HEK293 (cell line): ENCODE measurements around the gene TNKS1BP1.

Source experiments
- CTCF ChIA-PET: fragments of 350-600 bp; formaldehyde crosslinking; extraction: SDS; loops from one replicate; lab custom pipeline; 2021; ENCODE audit warnings: antibody characterized with exemption; lab: Yijun Ruan, JAX
- POLR2A ChIA-PET: fragments of 300-600 bp; formaldehyde crosslinking; extraction: SDS; loops from one replicate; lab custom pipeline; 2020; ENCODE audit warnings: antibody characterized with exemption, inconsistent platforms; lab: Yijun Ruan, JAX
- H3K27ac ChIP-seq: fragments of 200-500 bp; sonication (Bioruptor generic); 2 replicates; pipeline ENCODE4 v1.5.1; 2014; ENCODE audit warnings: low read depth, low read length, control low read depth, inconsistent platforms; ENCODE audit errors: extremely low read depth
- H3K36me3 ChIP-seq, 2 experiments: fragments of 200-500 bp in 1 of 2; sonication (Bioruptor generic) in 1 of 2; 1 replicate in 1 of 2; 2 replicates in 1 of 2; pipeline ENCODE4 v1.5.1; 2014 to 2017; ENCODE audit warnings: inconsistent platforms in 2 of 2, low read length in 2 of 2; ENCODE audit not compliant: control insufficient read depth in 2 of 2, insufficient read depth in 1 of 2
- H3K4me1 ChIP-seq: fragments of 200-500 bp; sonication (Bioruptor generic); 2 replicates; pipeline ENCODE4 v1.5.1; 2014; ENCODE audit warnings: mild to moderate bottlenecking, low read length, inconsistent platforms; ENCODE audit not compliant: control insufficient read depth, insufficient read depth
- H3K4me3 ChIP-seq: 2 replicates; pipeline ENCODE4 v1.5.1; 2011; ENCODE audit warnings: low read depth, mild to moderate bottlenecking, control low read depth, low read length, moderate library complexity
- H3K9me3 ChIP-seq: fragments of 200-500 bp; sonication (Bioruptor generic); 2 replicates; pipeline ENCODE4 v1.5.1; 2014; ENCODE audit warnings: low read depth, low read length, inconsistent platforms; ENCODE audit not compliant: control insufficient read depth, insufficient read depth
- FEZF1 ChIP-seq: fragments of 450-650 bp; formaldehyde crosslinking; IDR thresholded peaks from 2 replicates; pipeline ENCODE4 v1.5.1; 2016; ENCODE audit warnings: missing biosample characterization, missing genetic modification characterization
- KLF16 ChIP-seq: fragments of 450-650 bp; formaldehyde crosslinking; IDR thresholded peaks from 2 replicates; pipeline ENCODE4 v1.5.1; 2017; ENCODE audit warnings: missing biosample characterization, missing genetic modification characterization
- MYNN ChIP-seq: fragments of 450-650 bp; formaldehyde crosslinking; IDR thresholded peaks from 2 replicates; pipeline ENCODE4 v1.5.1; 2016; ENCODE audit warnings: missing biosample characterization, missing genetic modification characterization, borderline replicate concordance
- MZF1 ChIP-seq: fragments of 450-650 bp; formaldehyde crosslinking; IDR thresholded peaks from 2 replicates; pipeline ENCODE4 v1.5.1; 2017; ENCODE audit warnings: missing biosample characterization, missing genetic modification characterization, borderline replicate concordance
- RBAK ChIP-seq: fragments of 450-650 bp; formaldehyde crosslinking; IDR thresholded peaks from 2 replicates; pipeline ENCODE4 v1.5.1; 2016; ENCODE audit warnings: missing biosample characterization, missing genetic modification characterization
- SCRT2 ChIP-seq: fragments of 450-650 bp; formaldehyde crosslinking; IDR thresholded peaks from 2 replicates; pipeline ENCODE4 v1.5.1; 2016; ENCODE audit warnings: missing biosample characterization, missing genetic modification characterization
- ZBTB17 ChIP-seq: fragments of 450-650 bp; formaldehyde crosslinking; IDR thresholded peaks from 2 replicates; pipeline ENCODE4 v1.5.1; 2016; ENCODE audit warnings: missing biosample characterization, missing genetic modification characterization
- ZNF138 ChIP-seq: fragments of 450-650 bp; formaldehyde crosslinking; IDR thresholded peaks from 2 replicates; pipeline ENCODE4 v1.5.1; 2016; ENCODE audit warnings: missing biosample characterization, missing genetic modification characterization, borderline replicate concordance
- ZNF211 ChIP-seq: fragments of 450-650 bp; formaldehyde crosslinking; IDR thresholded peaks from 2 replicates; pipeline ENCODE4 v1.5.1; 2016; ENCODE audit warnings: low read depth, missing biosample characterization, missing genetic modification characterization
- ZNF24 ChIP-seq: fragments of 450-650 bp; formaldehyde crosslinking; IDR thresholded peaks from 2 replicates; pipeline ENCODE4 v1.5.1; 2016; ENCODE audit warnings: missing biosample characterization, missing genetic modification characterization
- ZNF350 ChIP-seq: fragments of 450-650 bp; formaldehyde crosslinking; IDR thresholded peaks from 2 replicates; pipeline ENCODE4 v1.5.0; 2017; ENCODE audit warnings: missing biosample characterization, mild to moderate bottlenecking, missing genetic modification characterization
- ZNF510 ChIP-seq: fragments of 450-650 bp; formaldehyde crosslinking; IDR thresholded peaks from 2 replicates; pipeline ENCODE4 v1.5.1; 2018; ENCODE audit warnings: mild to moderate bottlenecking, missing genetic modification characterization, missing biosample characterization; ENCODE audit not compliant: insufficient replicate concordance
- ZNF549 ChIP-seq: fragments of 450-650 bp; IDR thresholded peaks from 2 replicates; pipeline ENCODE4 v1.5.1; 2018; ENCODE audit warnings: missing biosample characterization, missing genetic modification characterization, mild to moderate bottlenecking, inconsistent platforms, moderate library complexity
- ZNF558 ChIP-seq: fragments of 450-650 bp; formaldehyde crosslinking; IDR thresholded peaks from 2 replicates; pipeline ENCODE4 v1.5.1; 2016; ENCODE audit warnings: missing biosample characterization, missing genetic modification characterization
- ZNF600 ChIP-seq: fragments of 450-650 bp; formaldehyde crosslinking; IDR thresholded peaks from 2 replicates; pipeline ENCODE4 v1.5.1; 2016; ENCODE audit warnings: missing biosample characterization, missing genetic modification characterization
- ZNF610 ChIP-seq: fragments of 450-650 bp; formaldehyde crosslinking; IDR thresholded peaks from 2 replicates; pipeline ENCODE4 v1.5.1; 2016; ENCODE audit warnings: missing biosample characterization, missing genetic modification characterization, borderline replicate concordance
- ZNF629 ChIP-seq: fragments of 450-650 bp; formaldehyde crosslinking; IDR thresholded peaks from 2 replicates; pipeline ENCODE4 v1.5.1; 2017; ENCODE audit warnings: missing biosample characterization, missing genetic modification characterization
- ZNF639 ChIP-seq: fragments of 450-650 bp; formaldehyde crosslinking; IDR thresholded peaks from 2 replicates; pipeline ENCODE4 v1.5.1; 2016; ENCODE audit warnings: missing biosample characterization, missing genetic modification characterization
- ZNF76 ChIP-seq: fragments of 450-650 bp; formaldehyde crosslinking; IDR thresholded peaks from 2 replicates; pipeline ENCODE4; 2016; ENCODE audit warnings: low read depth, missing biosample characterization, missing genetic modification characterization, borderline replicate concordance
- ZSCAN18 ChIP-seq: fragments of 450-650 bp; formaldehyde crosslinking; IDR thresholded peaks from 2 replicates; pipeline ENCODE4 v1.5.1; 2016; ENCODE audit warnings: missing biosample characterization, missing genetic modification characterization
- TF ChIP-seq, protein P1 (sequence below): fragments of 450-650 bp; formaldehyde crosslinking; IDR thresholded peaks from 2 replicates; pipeline ENCODE4 v1.5.1; 2016; ENCODE audit warnings: missing biosample characterization, missing genetic modification characterization, borderline replicate concordance

TNKS1BP1 gene

DNA sequence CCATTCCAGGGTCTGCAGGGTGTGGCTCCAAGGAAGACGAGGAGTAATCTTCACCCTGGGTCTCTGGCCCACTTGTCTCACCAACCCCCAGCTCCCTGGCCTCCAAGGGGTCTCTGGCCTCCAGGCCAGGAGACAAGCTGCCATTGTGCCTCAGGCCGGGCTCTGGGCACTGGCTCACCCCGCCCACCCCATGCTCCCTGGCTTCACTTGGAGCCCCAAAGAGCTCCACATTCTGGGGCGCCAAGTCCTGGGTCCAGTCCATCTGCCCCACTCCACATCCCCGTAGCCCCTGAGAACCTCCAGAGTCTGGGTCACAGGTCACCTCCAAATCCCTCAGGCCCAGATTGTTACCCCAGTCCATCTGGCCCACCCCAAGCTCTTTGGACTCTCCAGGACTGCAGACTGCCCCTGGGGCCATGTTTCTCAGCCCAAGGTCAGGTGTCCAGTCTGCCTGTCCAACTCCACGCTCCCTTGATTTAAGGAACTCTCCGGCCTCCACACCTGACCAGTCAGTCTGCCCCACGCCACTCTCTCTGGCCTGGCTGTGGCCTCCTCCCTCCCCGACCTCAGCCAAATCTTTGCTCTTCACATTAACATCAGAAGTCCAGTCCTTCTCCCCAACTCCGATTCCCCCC, 16.2 kb downstream of the TNKS1BP1 start (continued):
- TF ChIP-seq, protein P1, sequence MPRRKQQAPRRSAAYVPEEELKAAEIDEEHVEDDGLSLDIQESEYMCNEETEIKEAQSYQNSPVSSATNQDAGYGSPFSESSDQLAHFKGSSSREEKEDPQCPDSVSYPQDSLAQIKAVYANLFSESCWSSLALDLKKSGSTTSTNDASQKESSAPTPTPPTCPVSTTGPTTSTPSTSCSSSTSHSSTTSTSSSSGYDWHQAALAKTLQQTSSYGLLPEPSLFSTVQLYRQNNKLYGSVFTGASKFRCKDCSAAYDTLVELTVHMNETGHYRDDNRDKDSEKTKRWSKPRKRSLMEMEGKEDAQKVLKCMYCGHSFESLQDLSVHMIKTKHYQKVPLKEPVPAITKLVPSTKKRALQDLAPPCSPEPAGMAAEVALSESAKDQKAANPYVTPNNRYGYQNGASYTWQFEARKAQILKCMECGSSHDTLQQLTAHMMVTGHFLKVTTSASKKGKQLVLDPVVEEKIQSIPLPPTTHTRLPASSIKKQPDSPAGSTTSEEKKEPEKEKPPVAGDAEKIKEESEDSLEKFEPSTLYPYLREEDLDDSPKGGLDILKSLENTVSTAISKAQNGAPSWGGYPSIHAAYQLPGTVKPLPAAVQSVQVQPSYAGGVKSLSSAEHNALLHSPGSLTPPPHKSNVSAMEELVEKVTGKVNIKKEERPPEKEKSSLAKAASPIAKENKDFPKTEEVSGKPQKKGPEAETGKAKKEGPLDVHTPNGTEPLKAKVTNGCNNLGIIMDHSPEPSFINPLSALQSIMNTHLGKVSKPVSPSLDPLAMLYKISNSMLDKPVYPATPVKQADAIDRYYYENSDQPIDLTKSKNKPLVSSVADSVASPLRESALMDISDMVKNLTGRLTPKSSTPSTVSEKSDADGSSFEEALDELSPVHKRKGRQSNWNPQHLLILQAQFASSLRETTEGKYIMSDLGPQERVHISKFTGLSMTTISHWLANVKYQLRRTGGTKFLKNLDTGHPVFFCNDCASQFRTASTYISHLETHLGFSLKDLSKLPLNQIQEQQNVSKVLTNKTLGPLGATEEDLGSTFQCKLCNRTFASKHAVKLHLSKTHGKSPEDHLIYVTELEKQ (tag by site-specific recombination): no peak
- TF ChIP-seq ZNF350 (tag by site-specific recombination) (no peak), ZNF510 (no peak)

GRCh38 chr11:57307666-57308270, 17.0 kb downstream of the TNKS1BP1 start:
- ChIA-PET POLR2A (interaction anchor here (1.1 to 2.7 kb wide), 2 partner anchors 14 to 17 kb away, joined by 5 to 8 read pairs; partner anchors contain the start of gene TNKS1BP1), CTCF (interaction anchor here (0.9 to 1.0 kb wide), 2 partner anchors 58 to 467 kb away, joined by 3 read pairs; no protein-coding TSS in a partner anchor)
- Histone ChIP-seq H3K36me3 (peaks cover 0 to 46% of the 10 kb centered on the region in 2 experiments; a peak in 1 of 3 replicates), H3K27ac (no peak overlapping the region), H3K9me3 (no peaks in the 10 kb centered on the region), H3K4me1 (no peaks in the 10 kb centered on the region), H3K4me3 (no peak overlapping the region)
- TF ChIP-seq ZNF24 (tag by site-specific recombination) (no peak), SCRT2 (peak; percentile 69)

DNA sequence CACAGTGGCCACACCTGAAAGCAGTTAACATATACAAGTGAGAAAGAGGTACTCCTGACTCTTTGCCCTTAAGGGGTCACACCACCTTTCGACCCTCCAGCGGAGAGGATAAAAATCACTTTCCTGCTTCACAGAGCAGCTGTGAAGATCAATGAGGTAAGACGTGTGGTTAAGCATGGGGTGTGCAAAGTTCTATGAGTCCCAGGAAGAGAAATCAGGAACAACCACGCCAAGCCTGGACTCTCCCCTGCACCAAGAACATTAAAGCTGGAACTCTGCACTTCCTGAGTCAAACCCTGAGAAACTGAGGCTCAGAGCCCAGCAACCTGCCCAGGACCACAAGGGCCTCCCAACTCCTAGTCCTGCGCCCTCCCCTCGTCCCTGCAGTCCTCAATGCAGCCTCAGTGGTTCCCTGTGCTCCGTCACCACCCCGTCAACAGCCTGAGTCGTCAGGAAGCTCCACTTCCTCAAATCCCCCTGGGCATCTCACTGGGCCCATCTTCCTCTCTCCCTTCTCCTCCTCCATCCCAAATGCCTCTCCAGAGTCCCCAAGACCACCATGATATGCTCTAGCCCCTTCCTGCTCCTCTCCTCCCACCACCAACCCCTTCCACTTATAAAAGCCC, 17.7 kb downstream of the TNKS1BP1 start:
- POLR2A ChIA-PET: interaction anchor here (2.7 kb wide), 1 partner anchor 18 kb away, joined by 8 read pairs; the partner anchor contains the start of gene TNKS1BP1

More for the DNA sequence above, 17.7 kb downstream of the TNKS1BP1 start:
- Histone ChIP-seq H3K27ac (no peak overlapping the region), H3K9me3 (no peaks in the 10 kb centered on the region), H3K4me1 (no peaks in the 10 kb centered on the region), H3K4me3 (no peak overlapping the region), H3K36me3 (peaks cover 0 to 44% of the 10 kb centered on the region in 2 experiments; a peak in 1 of 3 replicates)
- CTCF ChIA-PET: no interaction called here
- no peak for TF ChIP-seq ZSCAN18 (tag by site-specific recombination)
- no peak for TF ChIP-seq MZF1
- TF ChIP-seq ZNF549: no peak
- TF ChIP-seq MYNN (tag by site-specific recombination): no peak
- no peak for TF ChIP-seq KLF16 (tag by site-specific recombination)
- no peak for TF ChIP-seq ZNF639 (tag by site-specific recombination)
- TF ChIP-seq ZNF138 (tag by site-specific recombination): no peak
- TF ChIP-seq RBAK (tag by site-specific recombination): no peak
- TF ChIP-seq ZNF629 (tag by site-specific recombination): no peak
- TF ChIP-seq ZNF600 (tag by site-specific recombination): no peak
- TF ChIP-seq ZNF558 (tag by site-specific recombination): no peak
- no peak for TF ChIP-seq FEZF1 (tag by site-specific recombination)
- no peak for TF ChIP-seq ZNF76 (tag by site-specific recombination)
- TF ChIP-seq ZNF510: no peak
- no peak for TF ChIP-seq ZNF211 (tag by site-specific recombination)
- no peak for TF ChIP-seq ZNF610 (tag by site-specific recombination)
- TF ChIP-seq ZBTB17 (tag by site-specific recombination): no peak
- TF ChIP-seq, all 188 proteins: peak for 0
